Ovary (tissue), 9 donors: ENCODE measurements around the gene ERFE. TPM values are rescaled to one million over a fixed set of nuclear protein-coding genes. Genes with fewer than 3 reads are reported as not detected.

ENCODE experiments used
- DNase-seq, 5 donors: peaks; one replicate each; pipeline ENCODE4 v3.0.0-alpha.2; 2019 to 2020
- H3K27ac ChIP-seq, 2 donors: fragments of 200-600 bp; one replicate each; pipeline versions ENCODE4 v1.5.1 to v1.8.0; 2019 to 2022
- H3K27me3 ChIP-seq: fragments of 200-600 bp; one replicate; pipeline ENCODE4 v1.8.0; 2022
- H3K36me3 ChIP-seq: fragments of 200-600 bp; sonication (generic); one replicate; pipeline ENCODE4 v1.5.1; 2019
- H3K4me1 ChIP-seq: one replicate; pipeline ENCODE4 v1.8.1; 2013; ENCODE audit warnings: mild to moderate bottlenecking, moderate library complexity; ENCODE audit not compliant: insufficient read depth
- H3K4me3 ChIP-seq: fragments of 200-600 bp; sonication (generic); one replicate; pipeline ENCODE4 v1.5.1; 2017
- H3K9me3 ChIP-seq, 2 donors: fragments of 200-600 bp in 1 of 2; sonication (generic) in 1 of 2; one replicate each; pipeline versions ENCODE4 v1.5.1 to v1.8.1; 2013 to 2019; ENCODE audit warnings: mild to moderate bottlenecking in 1 of 2, moderate library complexity in 1 of 2
- CTCF ChIP-seq, 3 donors: fragments of 450-650 bp in 2 of 3; fragments of 200-600 bp in 1 of 3; IDR thresholded peaks; one replicate each; pipeline versions ENCODE4 v1.5.1 to v1.8.0; 2016 to 2022; ENCODE audit warnings: antibody characterized with exemption in 3 of 3, mild to moderate bottlenecking in 1 of 3
- EP300 ChIP-seq: sonication (generic); formaldehyde crosslinking; IDR thresholded peaks from one replicate; pipeline ENCODE4 v1.6.1; 2017; ENCODE audit warnings: antibody characterized with exemption
- POLR2A ChIP-seq: fragments of 450-650 bp; IDR thresholded peaks from one replicate; pipeline ENCODE4 v1.6.1; 2017; ENCODE audit warnings: antibody characterized with exemption, mild to moderate bottlenecking, moderate library complexity
- WGBS, 3 donors: extraction: QIAGEN DNeasy Blood & Tissue Kit in 1 of 3; methylation state at CpG; one replicate each; pipeline versions ENCODE4 v1.1.5 to v1.1.7; 2013 to 2017; 5-methylcytosine and 5-hydroxymethylcytosine counted together
- intact Hi-C, 4 donors: fragments of 100-400 bp; cut with DNase I; formaldehyde crosslinking; loops; one replicate each; pipeline versions ENCODE4 v1.11.0 to v1.15.1; 2022 to 2023
- polyA plus RNA-seq, 2 donors: library from polyadenylated mRNA; stranded (reverse); fragments of 200-250 nt in 1 of 2; fragments of 350-450 nt in 1 of 2; fragmentation: Illumina TruSeq in 1 of 2; extraction: RNeasy Lipid Tissue Mini Kit (QIAGEN cat#74804) in 1 of 2; gene quantifications; one replicate each; pipeline ENCODE4 v1.2.3, GENCODE V29; 2013 to 2014
- total RNA-seq, 7 donors: library from RNA; depleted of rRNA in 2 of 7; stranded (reverse); fragments of >200 nt in 2 of 7; fragmentation: NEBNext Ultra II Directional in 3 of 7; extraction: Animal tissue kit (Norgen Biotek cat#: 25700) in 3 of 7; gene quantifications; one replicate each; pipeline versions ENCODE4 v1.1.0 to v1.2.4, GENCODE V29; 2016 to 2023
- donor health status: DM: no; HTN: no; CAD: no; lungs with moderate emphysema.
- donor health status: DM: no; HTN: no; CAD: no.
- donor health status: Bipolar disorder and iron deficiency.
- donor health status: DM: yes; HTN: yes; CAD: no.
- donor health status: DM: no; HTN: no; CAD: no.
- donor health status: DM: yes; HTN: yes; CAD: no.

The ERFE gene
- total and polyA plus RNA-seq, 9 donors: 0.19 to 0.69 (median 0.25) TPM; not detected in 4

- Histone ChIP-seq H3K9me3 (no peaks in the 10 kb centered on the region), H3K27me3 (no peaks in the 10 kb centered on the region), H3K36me3 (no peaks in the 10 kb centered on the region), H3K27ac (no peak overlapping the region), H3K4me3 (no peak overlapping the region), H3K4me1 (peaks cover 6% of the 10 kb centered on the region)
- DNase-seq: no peak
- 66 to 100% (median 90%) methylated on average over 2 of the region's 2 CpGs for WGBS, 3 donors
- TF ChIP-seq CTCF (IDR thresholded peaks at IDR 0.05) (no peak), POLR2A (no peak), EP300 (no peak)
- intact Hi-C loops: no loop called here
Measured at GRCh38 chr2:238126338-238126737, 32.4 kb upstream of the ERFE start.

GRCh38 chr2:238126775-238127164 is 32.0 kb upstream of the ERFE start:
- intact Hi-C loops: no loop called here
- Histone ChIP-seq H3K27me3 (no peaks in the 10 kb centered on the region), H3K4me1 (peaks cover 6% of the 10 kb centered on the region), H3K9me3 (no peaks in the 10 kb centered on the region), H3K36me3 (no peaks in the 10 kb centered on the region), H3K27ac (no peak overlapping the region), H3K4me3 (no peak overlapping the region)
- no peak for TF ChIP-seq CTCF (IDR thresholded peaks at IDR 0.05)
- no peak for TF ChIP-seq POLR2A
- TF ChIP-seq EP300: no peak
- 80 to 87% (median 81%) methylated on average over 2 of the region's 2 CpGs for WGBS, 3 donors
- DNase-seq: no peak

GRCh38 chr2:238127165-238128060 is 31.4 kb upstream of the ERFE start:
- no peaks in the 10 kb centered on the region for H3K36me3 ChIP-seq
- 28 to 31% (median 28%) methylated on average over 35 to 36 of the region's 36 CpGs for WGBS, 3 donors
- no peak overlapping the region for H3K27ac ChIP-seq
- no peaks in the 10 kb centered on the region for H3K27me3 ChIP-seq
- H3K4me3 ChIP-seq: no peak overlapping the region
- intact Hi-C loops: no loop called here
- peak in 4 of 5 donors; percentile 48 to 81 (median 54) for DNase-seq
- H3K4me1 ChIP-seq: peaks cover 6% of the 10 kb centered on the region
- no peaks in the 10 kb centered on the region for H3K9me3 ChIP-seq
- no peak for TF ChIP-seq CTCF (IDR thresholded peaks at IDR 0.05)
- TF ChIP-seq POLR2A: no peak

GRCh38 chr2:238128061-238128440 is 30.7 kb upstream of the ERFE start:
- H3K9me3 ChIP-seq: no peaks in the 10 kb centered on the region
- 90 to 93% (median 91%) methylated on average over 22 of the region's 22 CpGs for WGBS, 3 donors
- no peak overlapping the region for H3K27ac ChIP-seq
- no peak overlapping the region for H3K4me3 ChIP-seq
- no peaks in the 10 kb centered on the region for H3K27me3 ChIP-seq
- DNase-seq: no peak
- H3K36me3 ChIP-seq: no peaks in the 10 kb centered on the region
- H3K4me1 ChIP-seq: peaks cover 6% of the 10 kb centered on the region
- intact Hi-C loops: no loop called here
- TF ChIP-seq CTCF (IDR thresholded peaks at IDR 0.05) (no peak), POLR2A (no peak), EP300 (no peak)
